Osteoblast (primary cell): ENCODE data around the gene CDKN2B. TPM values are rescaled to one million over a fixed set of nuclear protein-coding genes. Genes with fewer than 3 reads are reported as not detected.
A peak's percentile ranks its signal among the peaks of the same experiment; 100 is the strongest.

Experiments used
- DNase-seq: peaks from one replicate; pipeline ENCODE4 v3.0.0; 2011; ENCODE audit warnings: low spot score, mixed read lengths; ENCODE audit not compliant: insufficient read length; ENCODE audit errors: missing footprints
- H2AFZ ChIP-seq: 2 replicates; pipeline ENCODE4 v1.6.0; 2011; ENCODE audit warnings: mild to moderate bottlenecking, low read length
- H3K27ac ChIP-seq: 2 replicates; pipeline ENCODE4 v1.5.1; 2011; ENCODE audit warnings: mild to moderate bottlenecking, low read depth, low read length, moderate library complexity
- H3K27me3 ChIP-seq: 2 replicates; pipeline ENCODE4 v1.6.0; 2012; ENCODE audit warnings: mild to moderate bottlenecking, control low read depth, inconsistent platforms, low read length, moderate library complexity; ENCODE audit not compliant: insufficient read depth
- H3K36me3 ChIP-seq: 2 replicates; pipeline ENCODE4 v1.5.1; 2011; ENCODE audit warnings: mild to moderate bottlenecking, low read length, control low read depth, moderate library complexity; ENCODE audit not compliant: insufficient read depth
- H3K4me1 ChIP-seq: 2 replicates; pipeline ENCODE4 v1.5.1; 2011; ENCODE audit warnings: mild to moderate bottlenecking, low read length, control low read depth, moderate library complexity; ENCODE audit not compliant: insufficient read depth
- H3K4me2 ChIP-seq: 2 replicates; pipeline ENCODE4 v1.6.0; 2011; ENCODE audit warnings: mild to moderate bottlenecking, low read length; ENCODE audit not compliant: insufficient read depth
- H3K4me3 ChIP-seq: fragments of 200-600 bp; sonication (generic); 3 replicates; pipeline ENCODE4 v1.5.1; 2012; ENCODE audit warnings: mild to moderate bottlenecking, low read length, inconsistent platforms; ENCODE audit not compliant: insufficient read depth
- H3K79me2 ChIP-seq: 2 replicates; pipeline ENCODE4 v1.6.0; 2012; ENCODE audit warnings: mild to moderate bottlenecking, low read length, control low read depth, inconsistent platforms; ENCODE audit not compliant: insufficient read depth
- H3K9me3 ChIP-seq: 2 replicates; pipeline ENCODE4 v1.5.1; 2011; ENCODE audit warnings: low read depth, low read length, control low read depth
- H4K20me1 ChIP-seq: 2 replicates; pipeline ENCODE4 v1.6.0; 2012; ENCODE audit warnings: mild to moderate bottlenecking, low read length, control low read depth; ENCODE audit not compliant: insufficient read depth
- total RNA-seq: library from RNA; depleted of rRNA; stranded (reverse); fragments of >200 nt; gene quantifications from 2 replicates; pipeline ENCODE4 v1.2.3, GENCODE V29; 2012
- TF ChIP-seq, protein P1 (sequence below): IDR thresholded peaks from 2 replicates; pipeline ENCODE4 v1.5.1; 2011; ENCODE audit warnings: mild to moderate bottlenecking, low read depth, low read length, moderate library complexity; ENCODE audit errors: extremely low read depth

CDKN2B gene
- total RNA-seq, 1 donor: 50.7 TPM

- peaks cover under 1% of the 10 kb centered on the region for H3K79me2 ChIP-seq
- TF ChIP-seq, protein P1, sequence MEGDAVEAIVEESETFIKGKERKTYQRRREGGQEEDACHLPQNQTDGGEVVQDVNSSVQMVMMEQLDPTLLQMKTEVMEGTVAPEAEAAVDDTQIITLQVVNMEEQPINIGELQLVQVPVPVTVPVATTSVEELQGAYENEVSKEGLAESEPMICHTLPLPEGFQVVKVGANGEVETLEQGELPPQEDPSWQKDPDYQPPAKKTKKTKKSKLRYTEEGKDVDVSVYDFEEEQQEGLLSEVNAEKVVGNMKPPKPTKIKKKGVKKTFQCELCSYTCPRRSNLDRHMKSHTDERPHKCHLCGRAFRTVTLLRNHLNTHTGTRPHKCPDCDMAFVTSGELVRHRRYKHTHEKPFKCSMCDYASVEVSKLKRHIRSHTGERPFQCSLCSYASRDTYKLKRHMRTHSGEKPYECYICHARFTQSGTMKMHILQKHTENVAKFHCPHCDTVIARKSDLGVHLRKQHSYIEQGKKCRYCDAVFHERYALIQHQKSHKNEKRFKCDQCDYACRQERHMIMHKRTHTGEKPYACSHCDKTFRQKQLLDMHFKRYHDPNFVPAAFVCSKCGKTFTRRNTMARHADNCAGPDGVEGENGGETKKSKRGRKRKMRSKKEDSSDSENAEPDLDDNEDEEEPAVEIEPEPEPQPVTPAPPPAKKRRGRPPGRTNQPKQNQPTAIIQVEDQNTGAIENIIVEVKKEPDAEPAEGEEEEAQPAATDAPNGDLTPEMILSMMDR: no peak
- no peak for DNase-seq
- H3K4me1 ChIP-seq: peaks cover 27% of the 10 kb centered on the region
- H3K4me3 ChIP-seq: peak overlapping the region; percentile 56
- H3K9me3 ChIP-seq: no peaks in the 10 kb centered on the region
- H3K36me3 ChIP-seq: peaks cover 5% of the 10 kb centered on the region
- peak overlapping the region; percentile 70 for H3K4me2 ChIP-seq
- H4K20me1 ChIP-seq: peaks cover 20% of the 10 kb centered on the region
- no peak overlapping the region for H2AFZ ChIP-seq
- no peak overlapping the region for H3K27ac ChIP-seq
- peaks cover 73% of the 10 kb centered on the region for H3K27me3 ChIP-seq
Measured at GRCh38 chr9:21969011-21969940, 39.8 kb downstream of the CDKN2B start.

DNA sequence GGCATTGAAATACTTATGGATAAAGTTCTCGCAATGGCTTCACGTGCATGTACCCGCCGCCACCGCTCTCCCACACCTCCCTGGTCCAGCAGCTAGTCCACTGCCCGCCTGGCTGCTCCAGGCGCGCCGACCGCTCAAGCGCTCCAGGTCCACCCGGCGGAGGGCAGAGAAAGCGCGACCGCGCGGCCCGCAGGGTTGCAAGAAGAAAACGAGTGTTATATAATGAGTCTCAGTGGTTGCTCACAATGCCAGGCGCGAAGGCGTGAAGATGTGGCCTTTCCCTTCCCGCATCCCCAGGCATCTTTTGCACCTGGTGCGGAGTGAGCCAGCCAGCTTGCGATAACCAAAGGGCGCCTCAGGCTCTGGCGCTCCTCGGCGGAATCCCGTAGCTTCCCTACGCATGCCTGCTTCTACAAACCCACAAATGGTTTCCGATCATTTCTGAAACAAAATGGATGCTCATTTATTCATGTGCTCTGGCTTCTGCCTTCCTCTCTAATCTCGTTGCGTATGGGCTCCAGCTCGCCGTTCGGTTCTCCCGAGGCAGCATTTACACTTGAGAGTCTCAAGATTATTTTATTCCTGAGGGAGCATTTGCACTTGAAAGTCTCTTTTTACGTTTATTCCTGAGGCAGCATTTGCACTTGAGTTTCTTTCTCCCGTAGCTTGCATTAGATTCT, 40.6 kb downstream of the CDKN2B start:
- DNase-seq: peak; percentile 83

GRCh38 chr9:21967702-21968101, 41.4 kb downstream of the CDKN2B start:
- H3K27me3 ChIP-seq: peaks cover 63% of the 10 kb centered on the region
- H3K4me3 ChIP-seq: no peak overlapping the region
- no peaks in the 10 kb centered on the region for H3K9me3 ChIP-seq
- peaks cover 24% of the 10 kb centered on the region for H3K4me1 ChIP-seq
- no peaks in the 10 kb centered on the region for H3K79me2 ChIP-seq
- peaks cover 5% of the 10 kb centered on the region for H3K36me3 ChIP-seq
- H3K4me2 ChIP-seq: no peak overlapping the region
- no peak overlapping the region for H3K27ac ChIP-seq
- TF ChIP-seq, protein P1: no peak
- peaks cover 12% of the 10 kb centered on the region for H4K20me1 ChIP-seq
- DNase-seq: no peak
- H2AFZ ChIP-seq: no peak overlapping the region

More for the DNA sequence above, 40.6 kb downstream of the CDKN2B start:
- H4K20me1 ChIP-seq: peaks cover 13% of the 10 kb centered on the region
- no peaks in the 10 kb centered on the region for H3K9me3 ChIP-seq
- H3K27me3 ChIP-seq: peaks cover 69% of the 10 kb centered on the region
- H3K79me2 ChIP-seq: no peaks in the 10 kb centered on the region
- peak overlapping the region; percentile 56 for H3K4me3 ChIP-seq
- H3K27ac ChIP-seq: no peak overlapping the region
- H3K36me3 ChIP-seq: peaks cover 5% of the 10 kb centered on the region
- peak overlapping the region; percentile 57 for H2AFZ ChIP-seq
- peak overlapping the region; percentile 70 for H3K4me2 ChIP-seq
- peaks cover 24% of the 10 kb centered on the region for H3K4me1 ChIP-seq
- TF ChIP-seq, protein P1: no peak

- Histone ChIP-seq H3K36me3 (peaks cover 5% of the 10 kb centered on the region), H3K9me3 (no peaks in the 10 kb centered on the region), H3K4me3 (no peak overlapping the region), H2AFZ (no peak overlapping the region), H3K4me1 (peaks cover 24% of the 10 kb centered on the region), H3K79me2 (no peaks in the 10 kb centered on the region), H3K27ac (no peak overlapping the region), H3K27me3 (peaks cover 58% of the 10 kb centered on the region), H3K4me2 (no peak overlapping the region), H4K20me1 (peaks cover 7% of the 10 kb centered on the region)
- no peak for DNase-seq
- TF ChIP-seq, protein P1: no peak
Measured at GRCh38 chr9:21967169-21967568, 41.9 kb downstream of the CDKN2B start.
